ENCODE results near the gene TTBK2. TPM values are rescaled to one million over a fixed set of nuclear protein-coding genes. Genes with fewer than 3 reads are reported as not detected.

The TTBK2 gene
- polyA plus RNA-seq, 1 donor from 2014 or later, result 15.2 TPM

GRCh38 chr15:42694398-42694797 lies 226.2 kb downstream of the TTBK2 start:
- no peaks in the 10 kb centered on the region for H3K79me2 ChIP-seq (replicated peaks; ENCODE audit: insufficient read depth, low read length)
- no peak overlapping the region for H3K27ac ChIP-seq (ENCODE audit: low read length)
- no peak overlapping the region for H3K9ac ChIP-seq (ENCODE audit: low read length)
- H3K4me3 ChIP-seq (ENCODE audit: low read length), result no peak overlapping the region
- H3F3A ChIP-seq (ENCODE audit: insufficient read depth, low read length, poor library complexity, severe bottlenecking), result no peaks in the 10 kb centered on the region
- TF ChIP-seq EZH2 (IDR thresholded peaks at IDR 0.05; ENCODE audit: borderline replicate concordance, insufficient read depth, low read length, poor library complexity, severe bottlenecking) (no peak), TAF1 (IDR thresholded peaks at IDR 0.05; ENCODE audit: low read depth) (no peak), RAD21 (conservative IDR thresholded peaks at IDR 0.05) (no peak), MXI1 (conservative IDR thresholded peaks at IDR 0.05; ENCODE audit: poor library complexity, severe bottlenecking) (no peak), CTCF (IDR thresholded peaks at IDR 0.05; ENCODE audit: poor library complexity, severe bottlenecking) (no peak), POLR2AphosphoS5 (IDR thresholded peaks at IDR 0.05) (no peak), EP300 (conservative IDR thresholded peaks at IDR 0.05; ENCODE audit: poor library complexity, severe bottlenecking) (no peak)
- H2AFZ ChIP-seq (ENCODE audit: low read depth, low read length), result no peak overlapping the region
- no peaks in the 10 kb centered on the region for H3K9me2 ChIP-seq (ENCODE audit: insufficient read depth, low read length)
- no peaks in the 10 kb centered on the region for H3K27me3 ChIP-seq (ENCODE audit: insufficient read depth, low read depth, low read length)
- H3K4me2 ChIP-seq (ENCODE audit: low read length), result no peak overlapping the region
- H4K20me1 ChIP-seq (ENCODE audit: insufficient read depth), result no peaks in the 10 kb centered on the region
- H3K36me3 ChIP-seq (ENCODE audit: insufficient read depth, low read length), result no peaks in the 10 kb centered on the region
- no peaks in the 10 kb centered on the region for H3K9me3 ChIP-seq (ENCODE audit: low read length)

GRCh38 chr15:42693942-42694341 lies 226.6 kb downstream of the TTBK2 start:
- H3K4me3 ChIP-seq (ENCODE audit: low read length), result no peak overlapping the region
- no peaks in the 10 kb centered on the region for H3K9me3 ChIP-seq (ENCODE audit: low read length)
- no peak overlapping the region for H3K4me2 ChIP-seq (ENCODE audit: low read length)
- no peaks in the 10 kb centered on the region for H3K36me3 ChIP-seq (ENCODE audit: insufficient read depth, low read length)
- no peak overlapping the region for H3K27ac ChIP-seq (ENCODE audit: low read length)
- H3K9ac ChIP-seq (ENCODE audit: low read length), result no peak overlapping the region
- H3K27me3 ChIP-seq (ENCODE audit: insufficient read depth, low read depth, low read length), result no peaks in the 10 kb centered on the region
- H3F3A ChIP-seq (ENCODE audit: insufficient read depth, low read length, poor library complexity, severe bottlenecking), result no peaks in the 10 kb centered on the region
- TF ChIP-seq TAF1 (IDR thresholded peaks at IDR 0.05; ENCODE audit: low read depth) (no peak), REST (IDR thresholded peaks at IDR 0.05; ENCODE audit: borderline replicate concordance) (no peak), RAD21 (conservative IDR thresholded peaks at IDR 0.05) (no peak), CTCF (IDR thresholded peaks at IDR 0.05; ENCODE audit: poor library complexity, severe bottlenecking) (no peak), SMC3 (conservative IDR thresholded peaks at IDR 0.05; ENCODE audit: poor library complexity) (no peak)
- H3K79me2 ChIP-seq (replicated peaks; ENCODE audit: insufficient read depth, low read length), result no peaks in the 10 kb centered on the region
- H4K20me1 ChIP-seq (ENCODE audit: insufficient read depth), result no peaks in the 10 kb centered on the region
- no peaks in the 10 kb centered on the region for H3K9me2 ChIP-seq (ENCODE audit: insufficient read depth, low read length)
- no peak overlapping the region for H2AFZ ChIP-seq (ENCODE audit: low read depth, low read length)
